A549 (cell line): Measurements from ENCODE around the gene XPNPEP1. TPM values are rescaled to one million over a fixed set of nuclear protein-coding genes. Genes with fewer than 3 reads are reported as not detected.

ENCODE experiments used
- ATAC-seq, 2 experiments: fragments of 200-7000 bp in 1 of 2; fragments of >200 bp in 1 of 2; cut with Nextera tagmentation in 1 of 2; cut with Tn5 transposase in 1 of 2; 3 replicates each; pipeline versions ENCODE4 v1.8.0 to v1.9.1; 2018 to 2020; ENCODE audit warnings: mild to moderate bottlenecking in 1 of 2, moderate library complexity in 1 of 2
- CTCF ChIA-PET: fragments of 300-600 bp; sonication (Branson Sonifier 250); formaldehyde crosslinking; extraction: SDS; loops from one replicate; lab custom pipeline; 2021; ENCODE audit warnings: antibody characterized with exemption, inconsistent platforms; lab: Yijun Ruan, JAX
- POLR2A ChIA-PET: fragments of 350-600 bp; formaldehyde crosslinking; extraction: SDS; loops from one replicate; lab custom pipeline; 2021; ENCODE audit warnings: antibody characterized with exemption, inconsistent platforms; lab: Yijun Ruan, JAX
- DNase-seq, 2 experiments: peaks; one replicate each; pipeline versions ENCODE4 v3.0.0 to v3.0.0-alpha.2; 2011 to 2016; ENCODE audit warnings: low read depth in 1 of 2, low spot score in 1 of 2
- FAIRE-seq: peaks from 2 replicates; lab custom pipeline; 2011; peaks lifted over from hg19 to GRCh38; lab: Jason Lieb, UNC
- H3K27ac ChIP-seq, 2 experiments: fragments of >200 bp; sonication (Bioruptor Twin); formaldehyde crosslinking; 3 replicates each; pipeline ENCODE4 v1.5.1; 2016 to 2017
- H3K4me1 ChIP-seq: fragments of >200 bp; sonication (Bioruptor Twin); formaldehyde crosslinking; 3 replicates; pipeline ENCODE4 v1.6.1; 2016
- H3K4me2 ChIP-seq: fragments of >200 bp; sonication (Bioruptor Twin); formaldehyde crosslinking; 3 replicates; pipeline ENCODE4 v1.6.1; 2016
- H3K4me3 ChIP-seq: fragments of >200 bp; sonication (Bioruptor Twin); formaldehyde crosslinking; 3 replicates; pipeline ENCODE4 v1.5.1; 2016
- H3K9me3 ChIP-seq: fragments of >200 bp; sonication (Bioruptor Twin); formaldehyde crosslinking; 3 replicates; pipeline ENCODE4 v1.6.1; 2016
- BHLHE40 ChIP-seq: IDR thresholded peaks from 2 replicates; pipeline ENCODE4 v1.6.1; 2012; ENCODE audit warnings: low read depth, low read length, inconsistent platforms
- CBX8 ChIP-seq: fragments of 200-600 bp; sonication (generic); IDR thresholded peaks from 2 replicates; pipeline ENCODE4 v1.6.1; 2016
- CTCF ChIP-seq: fragments of >200 bp; sonication (Bioruptor Twin); formaldehyde crosslinking; IDR thresholded peaks from 3 replicates; pipeline ENCODE4 v1.5.1; 2016
- E2F6 ChIP-seq: IDR thresholded peaks from 2 replicates; pipeline ENCODE4 v1.6.1; 2012; ENCODE audit warnings: low read depth, borderline replicate concordance
- EHF ChIP-seq: fragments of 250-450 bp; sonication (Bioruptor Pico); IDR thresholded peaks from 2 replicates; pipeline ENCODE4 v1.5.0; 2020; ENCODE audit warnings: mild to moderate bottlenecking
- ESRRA ChIP-seq: fragments of 150-350 bp; IDR thresholded peaks from 2 replicates; pipeline ENCODE4 v1.6.1; 2014; ENCODE audit warnings: mild to moderate bottlenecking, low read length, borderline replicate concordance
- FOSB ChIP-seq: fragments of 250-450 bp; sonication (Bioruptor Pico); IDR thresholded peaks from 2 replicates; pipeline ENCODE4 v1.5.0; 2020; ENCODE audit warnings: mild to moderate bottlenecking, moderate library complexity
- FOXS1 ChIP-seq: fragments of 250-450 bp; sonication (Bioruptor Pico); IDR thresholded peaks from 2 replicates; pipeline ENCODE4 v1.5.0; 2020; ENCODE audit warnings: mild to moderate bottlenecking, moderate library complexity
- HES2 ChIP-seq: fragments of >200 bp; sonication (Bioruptor Twin); formaldehyde crosslinking; IDR thresholded peaks from 2 replicates; pipeline ENCODE4 v1.6.1; 2016
- HEYL ChIP-seq: fragments of 250-450 bp; sonication (Bioruptor Pico); IDR thresholded peaks from 2 replicates; pipeline ENCODE4 v1.8.0; 2021; ENCODE audit warnings: mild to moderate bottlenecking, moderate library complexity
- HMGXB4 ChIP-seq: fragments of 250-450 bp; sonication (Bioruptor Pico); IDR thresholded peaks from 2 replicates; pipeline ENCODE4 v1.5.0; 2021; ENCODE audit warnings: mild to moderate bottlenecking, moderate library complexity, borderline replicate concordance
- HOXA7 ChIP-seq: fragments of 250-450 bp; sonication (Bioruptor Pico); IDR thresholded peaks from 2 replicates; pipeline ENCODE4 v1.5.0; 2020; ENCODE audit warnings: mild to moderate bottlenecking, moderate library complexity
- HOXB13 ChIP-seq: fragments of 250-450 bp; sonication (Bioruptor Pico); IDR thresholded peaks from 2 replicates; pipeline ENCODE4 v1.5.0; 2020; ENCODE audit warnings: low read depth, mild to moderate bottlenecking, moderate library complexity
- JUN ChIP-seq, 2 experiments: fragments of >200 bp; sonication (Bioruptor Twin); formaldehyde crosslinking; IDR thresholded peaks; 2 replicates in 1 of 2; 3 replicates in 1 of 2; pipeline ENCODE4 v1.6.1; 2016 to 2017
- MAX ChIP-seq: IDR thresholded peaks from 2 replicates; pipeline ENCODE4 v1.6.1; 2012
- MYC ChIP-seq: IDR thresholded peaks from 2 replicates; pipeline ENCODE4 v1.6.1; 2012; ENCODE audit warnings: mild to moderate bottlenecking, inconsistent platforms, low read length, improper control_type of control experiment, borderline replicate concordance
- POLR2A ChIP-seq: IDR thresholded peaks from 2 replicates; pipeline ENCODE4 v1.6.1; 2012; ENCODE audit warnings: mild to moderate bottlenecking, low read length
- RAD21 ChIP-seq, 2 experiments: fragments of >200 bp in 1 of 2; sonication (Bioruptor Twin) in 1 of 2; formaldehyde crosslinking in 1 of 2; IDR thresholded peaks in 1 of 2; conservative IDR thresholded peaks in 1 of 2; 2 replicates in 1 of 2; 3 replicates in 1 of 2; pipeline ENCODE4 v1.6.1; 2012 to 2018; ENCODE audit warnings: inconsistent platforms in 1 of 2
- SREBF2 ChIP-seq: fragments of 450-650 bp; IDR thresholded peaks from 2 replicates; pipeline ENCODE4 v1.6.1; 2014; ENCODE audit warnings: mild to moderate bottlenecking, moderate library complexity
- ZSCAN20 ChIP-seq: fragments of 250-450 bp; sonication (Bioruptor Pico); IDR thresholded peaks from 2 replicates; pipeline ENCODE4 v1.8.0; 2022; ENCODE audit warnings: mild to moderate bottlenecking, moderate library complexity
- WGBS: methylation state at CpG from one replicate; pipeline ENCODE4 v1.1.6; 2017; ENCODE audit errors: missing lambda C conversion rate; 5-methylcytosine and 5-hydroxymethylcytosine counted together
- polyA plus RNA-seq, 4 experiments: library from polyadenylated mRNA; depleted of rRNA in 3 of 4; stranded (reverse); fragments of >200 nt; fragmentation: RNase III in 1 of 4; extraction: RNeasy Plus Mini Kit Qiagen cat#74134 plus additional on column Dnase treatment in 1 of 4; gene quantifications; 2 replicates in 3 of 4; 3 replicates in 1 of 4; pipeline ENCODE4 v1.2.3, GENCODE V29; 2011 to 2017

XPNPEP1 gene
- polyA plus RNA-seq, 2 of the 4 experiments (the other 2 are of a cell fraction) = 32.5 to 53.9 TPM

GRCh38 chr10:109871476-109871875, 51.8 kb downstream of the XPNPEP1 start (continued):
- TF ChIP-seq EHF = no peak
- no peak for TF ChIP-seq BHLHE40

- FAIRE-seq = no peak
- no peak for ATAC-seq
- WGBS = 89% methylated on average over 4 of the region's 4 CpGs
- CTCF ChIA-PET = interaction anchor here (0.9 to 1.6 kb wide), 2 partner anchors 14 to 17 kb away, joined by 3 to 8 read pairs; no protein-coding TSS in a partner anchor
- Histone ChIP-seq H3K27ac (no peak overlapping the region), H3K4me3 (no peak overlapping the region), H3K4me1 (no peaks in the 10 kb centered on the region), H3K9me3 (no peaks in the 10 kb centered on the region), H3K4me2 (no peak overlapping the region)
- TF ChIP-seq FOSB (CRISPR knock-in tag) (no peak), CBX8 (no peak), JUN (IDR thresholded peaks at IDR 0.05) (no peak), ESRRA (no peak), HOXB13 (no peak), HOXA7 (no peak), HEYL (CRISPR knock-in tag) (no peak), SREBF2 (no peak), ZSCAN20 (no peak), HES2 (no peak), E2F6 (no peak), MYC (no peak), HMGXB4 (CRISPR knock-in tag) (no peak), FOXS1 (CRISPR knock-in tag) (no peak), MAX (no peak)
- no peak for DNase-seq
- POLR2A ChIA-PET = no interaction called here
These were observed 56.2 kb downstream of the XPNPEP1 start for GRCh38 chr10:109866995-109867635.

GRCh38 chr10:109866168-109866994, 56.9 kb downstream of the XPNPEP1 start:
- ChIA-PET CTCF (interaction anchor here (1.1 to 1.6 kb wide), 4 partner anchors 13 to 27 kb away, joined by 3 to 8 read pairs (median 4); no protein-coding TSS in a partner anchor), POLR2A (no interaction called here)
- no peak for TF ChIP-seq POLR2A
- peak; percentile 22 to 40; a peak in 1 of 5 replicates for TF ChIP-seq RAD21 (conservative IDR thresholded peaks at IDR 0.05 in 1 of 2, IDR thresholded peaks at IDR 0.05 in 1 of 2)
- TF ChIP-seq CTCF = peak; percentile 22; the same call in 2 of the 3 replicates
- Histone ChIP-seq H3K4me1 (no peaks in the 10 kb centered on the region), H3K4me3 (no peak overlapping the region), H3K4me2 (no peak overlapping the region), H3K9me3 (no peaks in the 10 kb centered on the region), H3K27ac (no peak overlapping the region)
- DNase-seq (peak in 1 of 2 experiments; percentile 21), ATAC-seq (peak; percentile 65 to 85; a peak in 5 of 6 replicates), FAIRE-seq (no peak)
- WGBS = 76% methylated on average over 8 of the region's 8 CpGs
